ENCODE results near the gene MYD88. TPM values are rescaled to one million over a fixed set of nuclear protein-coding genes. Genes with fewer than 3 reads are reported as not detected.

Gene MYD88
- total and polyA plus RNA-seq, 9 of the 15 experiments (the other 6 are each of a cell fraction or from before 2014, with no cell fraction given), result 3.2 to 47.3 (median 27.6) TPM

- TF ChIP-seq PRDM10 (IDR thresholded peaks at IDR 0.05; ENCODE audit: partially characterized antibody) (no peak), TAF1 (IDR thresholded peaks at IDR 0.05; ENCODE audit: control insufficient read depth, extremely low read depth, insufficient read depth, low read length, severe bottlenecking) (peak; percentile 60), ZNF316 (IDR thresholded peaks at IDR 0.05) (no peak), CTBP1 (IDR thresholded peaks at IDR 0.05; ENCODE audit: borderline replicate concordance) (peak; percentile 77), MBD2 (IDR thresholded peaks at IDR 0.05; ENCODE audit: borderline replicate concordance, low read depth) (peak; percentile 75; the same call in 1 of the 2 replicates), POLR2G (IDR thresholded peaks at IDR 0.05; ENCODE audit: low read depth, low read length) (peak; percentile 88), ZNF263 (CRISPR knock-in tag; IDR thresholded peaks at IDR 0.05; ENCODE audit: borderline replicate concordance) (no peak), E4F1 (CRISPR knock-in tag; IDR thresholded peaks at IDR 0.05; ENCODE audit: borderline replicate concordance) (no peak), ZC3H8 (IDR thresholded peaks at IDR 0.05) (no peak), ZNF551 (CRISPR knock-in tag; IDR thresholded peaks at IDR 0.05) (no peak), RUNX1 (IDR thresholded peaks at IDR 0.05; ENCODE audit: low read depth) (no peak), SNRNP70 (optimal IDR thresholded peaks at IDR 0.05; ENCODE audit: low read depth, low read length) (no peak), SPI1 (IDR thresholded peaks at IDR 0.05; ENCODE audit: borderline replicate concordance, low read depth, low read length) (peak; percentile 51; the same call in 1 of the 2 replicates), MITF (IDR thresholded peaks at IDR 0.05) (no peak; the same call in 1 of the 2 replicates), FOXA1 (IDR thresholded peaks at IDR 0.05; ENCODE audit: borderline replicate concordance) (no peak), ARHGAP35 (IDR thresholded peaks at IDR 0.05; ENCODE audit: partially characterized antibody) (no peak), SMARCA5 (IDR thresholded peaks at IDR 0.05) (no peak), HBP1 (CRISPR knock-in tag; IDR thresholded peaks at IDR 0.05) (peak; percentile 83)
Measured at GRCh38 chr3:38136777-38137614, 1.5 kb upstream of the MYD88 start, which contains the start of gene ACAA1 (continued).
